Mucosa of gallbladder (tissue), 1 donor: ENCODE data around the gene SBF2. TPM values are rescaled to one million over a fixed set of nuclear protein-coding genes. Genes with fewer than 3 reads are reported as not detected.
"Not testable (repeated sequence)": the region's sequence is repeated elsewhere in the genome, so short reads cannot be mapped to it uniquely, and the experiment has no call there.

ENCODE experiments used
- DNase-seq: peaks from one replicate; pipeline ENCODE4 v3.0.0-alpha.2; 2020; ENCODE audit warnings: low spot score
- total RNA-seq: library from RNA; stranded (reverse); gene quantifications from one replicate; pipeline ENCODE4 v1.2.1, GENCODE V29; 2021
- donor health status: DM: no; HTN: no; CAD: no.

SBF2 gene
- total RNA-seq, 1 donor from 2014 or later, result 53.1 TPM

DNA sequence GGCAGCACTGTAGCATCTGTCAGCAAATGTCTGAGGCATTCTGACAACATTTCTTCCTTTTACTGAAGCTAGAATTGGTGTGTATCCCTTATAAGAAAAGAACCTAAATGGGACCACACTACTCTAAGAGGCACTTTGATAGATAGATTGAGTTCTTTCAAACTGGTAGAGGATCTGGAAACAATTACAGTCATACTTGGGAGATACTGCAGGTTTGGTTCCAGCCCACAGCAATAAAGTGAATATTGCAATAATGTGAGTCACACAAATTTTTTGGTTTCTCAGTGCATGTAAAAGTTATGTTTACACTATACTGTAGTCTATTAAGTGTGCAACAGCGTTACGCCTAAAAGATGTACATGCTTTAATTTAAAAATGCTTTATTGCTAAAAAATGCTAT is 96.9 kb downstream of the SBF2 start:
- no peak for DNase-seq

DNA sequence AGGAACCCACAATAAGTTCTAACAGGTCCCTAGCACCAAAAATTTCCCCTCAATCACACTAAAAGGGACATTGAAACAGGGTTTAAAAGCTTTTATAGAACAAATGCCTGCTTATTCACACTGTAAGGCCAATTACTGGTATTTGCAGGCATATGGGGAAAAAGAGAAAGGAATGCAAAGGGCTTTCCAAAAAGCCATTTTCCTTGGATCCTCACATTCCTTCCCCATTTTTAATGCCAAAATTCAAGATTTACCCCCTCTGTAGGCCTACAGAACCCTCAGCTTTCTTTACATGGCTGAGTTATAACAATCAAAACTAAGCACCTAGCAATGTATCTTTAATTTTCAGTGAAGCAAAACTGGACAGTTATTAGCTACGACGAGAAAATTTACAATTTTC is 102.0 kb downstream of the SBF2 start:
- DNase-seq, result no peak

DNA sequence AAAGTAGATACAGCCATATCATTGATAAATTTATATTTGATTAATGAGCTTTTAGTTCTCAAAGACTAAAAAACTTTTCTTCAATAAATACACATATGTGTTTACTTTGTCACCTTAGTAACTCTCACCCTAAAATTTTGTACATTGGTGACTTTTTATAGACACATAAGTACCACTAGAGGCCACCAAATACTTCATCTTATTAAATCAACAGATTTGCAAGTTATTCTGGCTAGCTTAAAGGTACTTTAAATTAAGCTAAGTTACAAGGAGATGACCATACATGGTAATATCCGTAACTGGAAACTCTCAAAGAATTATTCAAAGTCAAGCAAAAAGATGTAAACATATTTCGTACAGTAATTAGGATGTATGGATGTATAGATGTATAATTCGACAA is 112.2 kb downstream of the SBF2 start:
- no peak for DNase-seq

- no peak for DNase-seq
These were observed 129.4 kb downstream of the SBF2 start for GRCh38 chr11:10164621-10165020.

DNA sequence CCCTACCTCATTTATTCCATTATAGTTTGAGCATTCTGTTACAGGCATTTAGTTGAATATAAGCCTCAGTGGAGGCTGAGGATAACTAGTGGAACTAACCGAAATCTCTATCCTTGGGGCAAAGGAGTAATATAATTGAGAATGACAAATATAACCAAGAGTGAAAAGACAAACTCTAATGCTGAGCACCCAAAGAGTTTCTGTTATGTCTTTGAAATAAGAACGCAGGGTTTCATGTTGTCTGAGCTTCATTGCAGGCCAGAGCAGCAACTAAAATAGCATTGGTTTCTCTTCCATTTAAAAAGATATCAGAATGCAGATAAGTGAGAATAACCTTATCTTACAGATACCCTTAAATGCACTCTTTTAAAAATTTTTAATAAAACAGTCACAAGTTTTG is 131.8 kb downstream of the SBF2 start:
- no peak for DNase-seq

- no peak for DNase-seq
These were observed 133.7 kb downstream of the SBF2 start for GRCh38 chr11:10160350-10160749.

DNA sequence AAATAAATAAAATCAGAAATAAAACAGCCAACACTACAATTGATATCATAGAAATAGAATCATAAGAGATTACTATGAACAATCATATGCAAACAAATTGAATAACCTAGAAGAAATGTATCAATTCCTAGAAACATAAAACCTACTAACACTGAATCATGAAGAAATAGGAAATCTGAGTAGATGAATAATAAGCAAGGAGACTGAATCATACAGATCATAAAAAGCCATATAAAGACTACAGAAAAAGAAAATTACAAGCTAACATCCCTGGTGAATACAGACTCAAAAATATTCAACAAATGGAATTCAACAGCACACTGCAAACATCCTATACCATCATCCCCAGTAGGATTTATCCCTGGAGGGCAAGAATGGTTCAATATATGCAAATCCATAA is 135.6 kb downstream of the SBF2 start:
- no peak for DNase-seq

GRCh38 chr11:10155793-10156490 is 138.1 kb downstream of the SBF2 start:
- DNase-seq, result no peak

- no peak for DNase-seq
These were observed 143.2 kb downstream of the SBF2 start for GRCh38 chr11:10150800-10151199.

GRCh38 chr11:10149553-10149952 is 144.5 kb downstream of the SBF2 start:
- DNase-seq, result no peak

DNA sequence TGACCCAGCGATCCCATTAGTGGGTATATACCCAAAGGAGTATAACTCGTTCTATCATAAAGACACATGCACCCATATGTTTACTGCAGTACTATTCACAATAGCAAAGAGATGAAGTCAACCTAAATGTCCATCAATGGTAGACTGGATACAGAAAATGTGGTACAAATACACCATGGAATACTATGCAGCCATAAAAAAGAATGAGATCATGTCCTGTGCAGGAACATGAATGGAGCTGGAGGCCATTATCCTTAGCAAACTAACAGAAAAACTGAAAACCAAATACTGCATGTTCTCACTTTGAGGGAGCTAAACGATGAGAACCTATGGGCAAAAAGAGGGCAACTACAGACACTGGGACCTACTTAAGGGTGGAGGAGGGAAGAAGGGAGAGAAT is 146.8 kb downstream of the SBF2 start:
- DNase-seq, result no peak

DNA sequence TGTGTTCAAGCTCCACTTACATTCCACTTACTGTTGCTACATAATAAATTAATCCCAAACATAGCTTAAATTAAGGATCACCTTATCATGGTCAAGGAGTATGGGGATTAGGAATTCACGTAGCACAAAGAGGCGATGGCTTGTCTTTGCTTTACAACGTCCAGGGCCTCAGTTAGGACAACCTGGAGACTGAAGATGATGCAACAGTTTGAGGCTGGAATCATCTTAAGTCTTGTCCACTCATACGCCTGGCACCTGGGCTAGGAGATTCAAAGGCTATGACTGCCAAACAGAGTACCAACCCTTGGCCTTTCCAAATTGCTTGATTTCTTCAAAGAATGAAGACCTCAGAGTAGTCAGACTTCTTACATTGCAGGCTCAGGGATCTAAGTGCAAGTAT is 149.1 kb downstream of the SBF2 start:
- DNase-seq, result no peak

GRCh38 chr11:10139656-10140055 is 154.4 kb downstream of the SBF2 start:
- DNase-seq, result no peak

GRCh38 chr11:10139143-10139542 is 154.9 kb downstream of the SBF2 start:
- DNase-seq, result no peak

DNA sequence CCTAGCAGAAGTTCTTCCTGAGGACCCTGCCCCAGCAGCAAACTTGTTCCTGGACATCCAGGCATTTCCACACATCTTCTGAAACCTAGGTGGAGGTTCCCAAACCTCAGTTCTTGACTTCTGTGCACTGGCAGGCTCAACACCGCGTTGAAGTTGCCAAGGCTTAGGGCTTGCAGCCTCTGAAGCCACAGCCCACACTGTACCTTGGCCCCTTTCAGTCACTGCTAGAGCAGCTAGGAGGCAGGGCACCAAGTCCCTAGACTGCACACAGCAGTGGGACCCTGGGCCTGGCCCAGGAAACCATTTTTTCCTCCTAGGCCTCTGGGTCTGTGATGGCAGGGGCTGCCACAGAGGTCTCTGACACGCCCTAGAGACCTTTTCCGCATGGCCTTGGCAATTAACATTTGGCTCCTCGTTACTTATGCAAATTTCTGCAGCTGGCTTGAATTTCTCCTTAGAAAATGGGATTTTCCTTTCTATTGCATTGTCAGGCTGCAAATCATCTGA is 159.0 kb downstream of the SBF2 start:
- no peak for DNase-seq

- DNase-seq, result not testable (repeated sequence)
These were observed 159.8 kb downstream of the SBF2 start for GRCh38 chr11:10134226-10134625.

DNA sequence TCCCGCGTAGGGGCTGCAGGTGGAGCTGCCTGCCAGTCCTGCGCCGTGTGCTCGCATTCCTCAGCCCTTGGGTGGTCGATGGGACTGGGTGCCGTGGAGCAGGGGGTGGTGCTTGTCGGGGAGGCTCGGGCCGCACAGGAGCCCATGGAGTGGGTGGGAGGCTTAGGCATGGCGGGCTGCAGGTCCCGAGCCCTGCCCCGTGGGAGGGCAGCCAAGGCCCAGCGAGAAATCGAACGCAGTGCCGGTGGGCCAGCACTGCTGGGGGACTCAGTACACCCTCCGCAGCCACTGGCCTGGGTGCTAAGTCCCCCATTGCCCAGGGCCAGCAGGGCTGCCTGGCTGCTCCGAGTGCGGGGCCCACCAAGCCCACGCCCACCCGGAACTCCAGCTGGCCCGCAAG is 160.8 kb downstream of the SBF2 start:
- not testable (repeated sequence) for DNase-seq

- no peak for DNase-seq
These were observed 163.1 kb downstream of the SBF2 start for GRCh38 chr11:10130875-10131274.

DNA sequence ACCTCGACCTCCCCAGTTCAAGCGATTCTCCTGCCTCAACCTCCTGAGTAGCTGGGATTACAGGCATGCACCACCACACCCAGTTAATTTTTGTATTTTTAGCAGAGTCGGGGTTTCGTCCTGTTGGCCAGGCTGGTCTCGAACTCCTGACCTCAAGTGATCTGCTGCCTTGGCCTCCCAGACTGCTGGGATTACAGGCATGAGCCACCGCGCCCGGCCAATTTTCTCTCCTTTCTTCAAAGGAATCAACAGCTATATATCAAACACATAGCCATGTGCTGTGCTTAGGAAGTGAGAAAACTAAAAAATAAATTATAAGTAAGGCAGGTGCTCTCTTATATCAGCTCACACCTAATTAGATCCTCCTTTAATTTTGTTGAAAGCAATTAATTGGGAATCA is 164.8 kb downstream of the SBF2 start:
- not testable (repeated sequence) for DNase-seq

DNA sequence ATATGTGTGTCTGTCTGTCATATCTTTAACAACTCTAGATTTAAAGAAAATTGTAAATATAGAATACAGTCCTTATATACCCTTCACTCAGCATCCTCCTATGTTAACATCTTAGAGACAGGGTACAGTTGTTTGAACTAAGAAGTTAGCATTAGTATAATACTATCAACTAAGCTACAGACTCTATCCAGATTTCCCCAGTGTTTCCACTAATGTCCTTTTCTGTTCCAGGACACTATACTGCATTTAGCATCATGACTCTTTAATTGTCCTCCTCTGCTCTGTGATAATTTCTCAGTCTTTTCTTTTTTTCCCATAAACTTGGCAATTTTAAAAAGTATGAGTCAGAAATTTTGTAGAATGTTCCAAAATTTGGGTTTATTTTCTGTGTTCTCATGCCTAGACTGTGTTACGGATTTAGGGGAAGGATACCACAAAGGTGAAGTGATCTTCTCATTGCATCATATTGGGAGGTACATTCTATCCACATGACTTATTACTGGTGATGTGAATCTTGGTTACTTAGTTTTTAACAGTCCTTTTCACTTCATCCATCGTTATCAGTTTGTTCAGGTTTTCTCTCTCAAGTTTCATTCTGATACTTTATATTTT is 168.4 kb downstream of the SBF2 start:
- no peak for DNase-seq

GRCh38 chr11:10122326-10123197 is 171.5 kb downstream of the SBF2 start:
- no peak for DNase-seq

DNA sequence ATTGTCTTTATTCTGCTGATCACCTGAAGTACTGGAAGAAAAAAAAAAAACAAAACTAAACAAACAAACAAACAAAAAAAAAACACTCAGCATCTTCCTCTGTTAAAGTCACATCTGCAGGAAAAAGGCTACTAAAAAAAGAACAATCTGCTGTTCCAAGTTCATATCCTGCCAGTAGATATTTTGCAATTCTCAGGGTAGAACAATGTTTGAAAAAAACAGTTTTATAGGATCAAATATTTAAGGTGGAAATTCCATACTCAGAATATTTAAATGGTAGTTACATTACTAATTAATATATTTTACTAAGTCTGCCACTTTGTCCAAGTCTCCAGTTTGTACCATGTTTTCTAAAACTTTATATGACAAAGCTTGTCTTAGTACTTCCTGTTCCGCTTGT is 175.2 kb downstream of the SBF2 start:
- no peak for DNase-seq
